Liver (tissue), 9 donors: ENCODE results near the gene STT3B. TPM values are rescaled to one million over a fixed set of nuclear protein-coding genes. Genes with fewer than 3 reads are reported as not detected.

ENCODE experiments used
- DNase-seq: peaks from one replicate; pipeline ENCODE4 v3.0.0-alpha.2; 2017; ENCODE audit warnings: low spot score
- H3K27ac ChIP-seq, 2 donors: one replicate each; pipeline ENCODE4 v1.7.0; 2013; ENCODE audit warnings: inconsistent platforms in 2 of 2, low read length in 2 of 2, control low read depth in 1 of 2, low read depth in 1 of 2, mild to moderate bottlenecking in 1 of 2
- H3K27me3 ChIP-seq, 4 donors: one replicate each; pipeline versions ENCODE4 v1.6.1 to v1.7.0; 2013; ENCODE audit warnings: low read length in 3 of 4, inconsistent platforms in 1 of 4, mild to moderate bottlenecking in 1 of 4, moderate library complexity in 1 of 4; ENCODE audit not compliant: control insufficient read depth in 4 of 4, insufficient read depth in 4 of 4
- H3K36me3 ChIP-seq, 4 donors: one replicate each; pipeline versions ENCODE4 v1.6.1 to v1.7.0; 2013; ENCODE audit warnings: low read length in 3 of 4, mild to moderate bottlenecking in 3 of 4, low read depth in 1 of 4, moderate library complexity in 1 of 4; ENCODE audit not compliant: control insufficient read depth in 4 of 4, insufficient read depth in 3 of 4
- H3K4me1 ChIP-seq, 4 donors: one replicate each; pipeline versions ENCODE4 v1.6.1 to v1.7.0; 2013; ENCODE audit warnings: low read length in 3 of 4, mild to moderate bottlenecking in 3 of 4, moderate library complexity in 1 of 4; ENCODE audit not compliant: control insufficient read depth in 4 of 4, insufficient read depth in 4 of 4
- H3K4me3 ChIP-seq, 3 donors: one replicate each; pipeline versions ENCODE4 v1.6.1 to v1.7.0; 2013; ENCODE audit warnings: low read length in 3 of 3, control low read depth in 1 of 3, low read depth in 1 of 3, mild to moderate bottlenecking in 1 of 3
- H3K9ac ChIP-seq, 2 donors: one replicate each; pipeline ENCODE4 v1.7.0; 2013; ENCODE audit warnings: low read length in 2 of 2, mild to moderate bottlenecking in 2 of 2, moderate library complexity in 2 of 2, control low read depth in 1 of 2, low read depth in 1 of 2
- H3K9me3 ChIP-seq, 4 donors: one replicate each; pipeline versions ENCODE4 v1.6.1 to v1.7.0; 2013; ENCODE audit warnings: low read length in 3 of 4; ENCODE audit not compliant: control insufficient read depth in 4 of 4
- EGR1 ChIP-seq, 2 donors: IDR thresholded peaks; 2 replicates each; pipeline ENCODE4 v1.6.1; 2016 to 2018; ENCODE audit warnings: antibody characterized with exemption in 2 of 2, low read depth in 2 of 2
- FOXA1 ChIP-seq: IDR thresholded peaks from 2 replicates; pipeline ENCODE4 v1.6.1; 2016; ENCODE audit warnings: antibody characterized with exemption
- FOXA2 ChIP-seq: IDR thresholded peaks from 2 replicates; pipeline ENCODE4 v1.6.1; 2016; ENCODE audit warnings: antibody characterized with exemption
- GABPA ChIP-seq, 2 donors: IDR thresholded peaks in 1 of 2; conservative IDR thresholded peaks in 1 of 2; 2 replicates each; pipeline ENCODE4 v1.6.1; 2016; ENCODE audit warnings: antibody characterized with exemption in 2 of 2, mild to moderate bottlenecking in 1 of 2, moderate library complexity in 1 of 2
- HNF4A ChIP-seq, 2 donors: conservative IDR thresholded peaks; 2 replicates each; pipeline ENCODE4 v1.6.1; 2016; ENCODE audit warnings: antibody characterized with exemption in 2 of 2, mild to moderate bottlenecking in 2 of 2
- HNF4G ChIP-seq: IDR thresholded peaks from 2 replicates; pipeline ENCODE4 v1.6.1; 2016; ENCODE audit warnings: antibody characterized with exemption
- JUND ChIP-seq, 2 donors: IDR thresholded peaks; 2 replicates each; pipeline ENCODE4 v1.6.1; 2016; ENCODE audit warnings: antibody characterized with exemption in 2 of 2
- NR2F2 ChIP-seq: IDR thresholded peaks from 2 replicates; pipeline ENCODE4 v1.6.1; 2016; ENCODE audit warnings: antibody characterized with exemption
- SP1 ChIP-seq: IDR thresholded peaks from 2 replicates; pipeline ENCODE4 v1.6.1; 2018; ENCODE audit warnings: antibody characterized with exemption, mild to moderate bottlenecking
- TAF1 ChIP-seq: conservative IDR thresholded peaks from 2 replicates; pipeline ENCODE4 v1.6.1; 2016; ENCODE audit warnings: antibody characterized with exemption, mild to moderate bottlenecking
- YY1 ChIP-seq: IDR thresholded peaks from 2 replicates; pipeline ENCODE4 v1.6.1; 2016; ENCODE audit warnings: antibody characterized with exemption, mild to moderate bottlenecking
- polyA plus RNA-seq, 2 donors: library from polyadenylated mRNA; stranded (reverse) in 1 of 2; unstranded in 1 of 2; fragments of 200-250 nt in 1 of 2; fragments of >200 nt in 1 of 2; fragmentation: Nextera tagmentation in 1 of 2; extraction: Ambion mirVana in 1 of 2; gene quantifications; one replicate each; pipeline versions ENCODE4 v1.2.1 to v1.2.3, GENCODE V29; 2013 to 2015
- total RNA-seq, 2 donors: library from RNA; depleted of rRNA; stranded (reverse); fragments of >200 nt; gene quantifications; one replicate each; pipeline ENCODE4 v1.2.3, GENCODE V29; 2014
- TF ChIP-seq, protein P1 (sequence below): IDR thresholded peaks from 2 replicates; pipeline ENCODE4 v1.6.1; 2016; ENCODE audit warnings: antibody characterized with exemption, mild to moderate bottlenecking
- TF ChIP-seq, protein P2 (sequence below): IDR thresholded peaks from 2 replicates; pipeline ENCODE4 v1.6.1; 2016; ENCODE audit warnings: antibody characterized with exemption
- TF ChIP-seq, protein P3 (sequence below): fragments of 150-350 bp; IDR thresholded peaks from 2 replicates; pipeline ENCODE4 v1.5.1; 2017; ENCODE audit warnings: improper control_type of control experiment, low read depth, low read length; ENCODE audit not compliant: missing input control
- TF ChIP-seq, protein P4 (sequence below): IDR thresholded peaks from 2 replicates; pipeline ENCODE4 v1.6.1; 2016; ENCODE audit warnings: antibody characterized with exemption
- TF ChIP-seq, protein P5 (sequence below): IDR thresholded peaks from 2 replicates; pipeline ENCODE4 v1.6.1; 2016; ENCODE audit warnings: antibody characterized with exemption
- donor health status: healthy.
- donor health status: healthy.
- donor health status: healthy.
- donor health status: healthy.
- donor health status: healthy.

STT3B gene
- total and polyA plus RNA-seq, 4 donors, result 23.9 to 128 (median 85.5) TPM

DNA sequence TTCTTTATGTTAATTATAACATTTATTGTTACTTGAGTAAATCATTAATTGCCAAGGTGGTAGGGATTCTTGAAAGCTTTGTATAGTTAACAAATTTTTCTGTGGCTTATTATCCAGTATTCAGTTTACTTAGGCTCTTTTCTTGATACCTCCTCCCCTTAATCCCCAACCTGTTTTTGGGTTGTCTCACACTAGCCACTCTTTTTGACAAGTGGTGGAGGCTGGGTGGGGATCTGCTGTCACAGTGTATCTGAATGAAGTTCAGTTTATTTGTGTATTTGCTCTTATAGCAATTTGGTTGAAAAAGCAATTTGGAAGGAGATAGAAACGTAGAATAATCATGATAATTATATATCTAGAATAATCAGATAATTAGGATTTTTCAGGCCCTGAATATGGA lies 43.8 kb downstream of the STT3B start (continued):
- TF ChIP-seq, protein P1, sequence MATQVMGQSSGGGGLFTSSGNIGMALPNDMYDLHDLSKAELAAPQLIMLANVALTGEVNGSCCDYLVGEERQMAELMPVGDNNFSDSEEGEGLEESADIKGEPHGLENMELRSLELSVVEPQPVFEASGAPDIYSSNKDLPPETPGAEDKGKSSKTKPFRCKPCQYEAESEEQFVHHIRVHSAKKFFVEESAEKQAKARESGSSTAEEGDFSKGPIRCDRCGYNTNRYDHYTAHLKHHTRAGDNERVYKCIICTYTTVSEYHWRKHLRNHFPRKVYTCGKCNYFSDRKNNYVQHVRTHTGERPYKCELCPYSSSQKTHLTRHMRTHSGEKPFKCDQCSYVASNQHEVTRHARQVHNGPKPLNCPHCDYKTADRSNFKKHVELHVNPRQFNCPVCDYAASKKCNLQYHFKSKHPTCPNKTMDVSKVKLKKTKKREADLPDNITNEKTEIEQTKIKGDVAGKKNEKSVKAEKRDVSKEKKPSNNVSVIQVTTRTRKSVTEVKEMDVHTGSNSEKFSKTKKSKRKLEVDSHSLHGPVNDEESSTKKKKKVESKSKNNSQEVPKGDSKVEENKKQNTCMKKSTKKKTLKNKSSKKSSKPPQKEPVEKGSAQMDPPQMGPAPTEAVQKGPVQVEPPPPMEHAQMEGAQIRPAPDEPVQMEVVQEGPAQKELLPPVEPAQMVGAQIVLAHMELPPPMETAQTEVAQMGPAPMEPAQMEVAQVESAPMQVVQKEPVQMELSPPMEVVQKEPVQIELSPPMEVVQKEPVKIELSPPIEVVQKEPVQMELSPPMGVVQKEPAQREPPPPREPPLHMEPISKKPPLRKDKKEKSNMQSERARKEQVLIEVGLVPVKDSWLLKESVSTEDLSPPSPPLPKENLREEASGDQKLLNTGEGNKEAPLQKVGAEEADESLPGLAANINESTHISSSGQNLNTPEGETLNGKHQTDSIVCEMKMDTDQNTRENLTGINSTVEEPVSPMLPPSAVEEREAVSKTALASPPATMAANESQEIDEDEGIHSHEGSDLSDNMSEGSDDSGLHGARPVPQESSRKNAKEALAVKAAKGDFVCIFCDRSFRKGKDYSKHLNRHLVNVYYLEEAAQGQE, result no peak
- TF ChIP-seq FOXA1 (no peak), YY1 (no peak), JUND (IDR thresholded peaks at IDR 0.05) (no peak), NR2F2 (no peak), TAF1 (no peak)
- TF ChIP-seq, protein P2, sequence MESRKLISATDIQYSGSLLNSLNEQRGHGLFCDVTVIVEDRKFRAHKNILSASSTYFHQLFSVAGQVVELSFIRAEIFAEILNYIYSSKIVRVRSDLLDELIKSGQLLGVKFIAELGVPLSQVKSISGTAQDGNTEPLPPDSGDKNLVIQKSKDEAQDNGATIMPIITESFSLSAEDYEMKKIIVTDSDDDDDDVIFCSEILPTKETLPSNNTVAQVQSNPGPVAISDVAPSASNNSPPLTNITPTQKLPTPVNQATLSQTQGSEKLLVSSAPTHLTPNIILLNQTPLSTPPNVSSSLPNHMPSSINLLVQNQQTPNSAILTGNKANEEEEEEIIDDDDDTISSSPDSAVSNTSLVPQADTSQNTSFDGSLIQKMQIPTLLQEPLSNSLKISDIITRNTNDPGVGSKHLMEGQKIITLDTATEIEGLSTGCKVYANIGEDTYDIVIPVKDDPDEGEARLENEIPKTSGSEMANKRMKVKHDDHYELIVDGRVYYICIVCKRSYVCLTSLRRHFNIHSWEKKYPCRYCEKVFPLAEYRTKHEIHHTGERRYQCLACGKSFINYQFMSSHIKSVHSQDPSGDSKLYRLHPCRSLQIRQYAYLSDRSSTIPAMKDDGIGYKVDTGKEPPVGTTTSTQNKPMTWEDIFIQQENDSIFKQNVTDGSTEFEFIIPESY, result no peak

DNA sequence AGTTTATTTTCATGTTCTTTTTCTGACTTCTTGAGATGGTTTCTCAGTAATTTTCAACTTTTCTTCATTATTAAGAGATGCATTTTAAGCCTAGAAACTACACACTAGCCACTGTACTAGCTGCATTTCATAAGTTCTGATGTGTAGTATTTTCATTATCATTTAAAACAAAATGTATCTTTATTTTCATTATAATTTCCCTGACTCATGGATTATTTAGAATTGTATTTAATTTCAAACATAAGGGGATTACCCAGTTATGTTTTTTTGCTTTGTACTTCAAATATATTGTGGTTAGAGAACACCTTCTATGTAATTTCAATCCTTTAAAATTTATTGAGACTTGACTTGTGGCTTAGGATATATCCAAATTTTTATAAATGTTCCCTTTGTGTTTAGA lies 44.5 kb downstream of the STT3B start:
- Histone ChIP-seq H3K4me3 (no peak overlapping the region), H3K4me1 (peaks cover 0 to 2% (median 0%) of the 10 kb centered on the region in 4 donors), H3K36me3 (peaks cover 0 to 11% (median 5%) of the 10 kb centered on the region in 4 donors), H3K9me3 (no peaks in the 10 kb centered on the region), H3K27me3 (no peaks in the 10 kb centered on the region), H3K27ac (no peak overlapping the region), H3K9ac (no peak overlapping the region)
- DNase-seq, result no peak
- TF ChIP-seq HNF4A (conservative IDR thresholded peaks at IDR 0.05), result no peak
- no peak for TF ChIP-seq TAF1
- TF ChIP-seq, protein P3, sequence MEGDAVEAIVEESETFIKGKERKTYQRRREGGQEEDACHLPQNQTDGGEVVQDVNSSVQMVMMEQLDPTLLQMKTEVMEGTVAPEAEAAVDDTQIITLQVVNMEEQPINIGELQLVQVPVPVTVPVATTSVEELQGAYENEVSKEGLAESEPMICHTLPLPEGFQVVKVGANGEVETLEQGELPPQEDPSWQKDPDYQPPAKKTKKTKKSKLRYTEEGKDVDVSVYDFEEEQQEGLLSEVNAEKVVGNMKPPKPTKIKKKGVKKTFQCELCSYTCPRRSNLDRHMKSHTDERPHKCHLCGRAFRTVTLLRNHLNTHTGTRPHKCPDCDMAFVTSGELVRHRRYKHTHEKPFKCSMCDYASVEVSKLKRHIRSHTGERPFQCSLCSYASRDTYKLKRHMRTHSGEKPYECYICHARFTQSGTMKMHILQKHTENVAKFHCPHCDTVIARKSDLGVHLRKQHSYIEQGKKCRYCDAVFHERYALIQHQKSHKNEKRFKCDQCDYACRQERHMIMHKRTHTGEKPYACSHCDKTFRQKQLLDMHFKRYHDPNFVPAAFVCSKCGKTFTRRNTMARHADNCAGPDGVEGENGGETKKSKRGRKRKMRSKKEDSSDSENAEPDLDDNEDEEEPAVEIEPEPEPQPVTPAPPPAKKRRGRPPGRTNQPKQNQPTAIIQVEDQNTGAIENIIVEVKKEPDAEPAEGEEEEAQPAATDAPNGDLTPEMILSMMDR, result no peak
- TF ChIP-seq, protein P2, result no peak
- no peak for TF ChIP-seq YY1
- TF ChIP-seq EGR1 (IDR thresholded peaks at IDR 0.05; ENCODE audit: low read depth in 2 of 2), result no peak
- TF ChIP-seq SP1, result no peak
- TF ChIP-seq, protein P1, result no peak
- TF ChIP-seq GABPA (IDR thresholded peaks at IDR 0.05 in 1 of 2, conservative IDR thresholded peaks at IDR 0.05 in 1 of 2), result no peak
- TF ChIP-seq, protein P4, sequence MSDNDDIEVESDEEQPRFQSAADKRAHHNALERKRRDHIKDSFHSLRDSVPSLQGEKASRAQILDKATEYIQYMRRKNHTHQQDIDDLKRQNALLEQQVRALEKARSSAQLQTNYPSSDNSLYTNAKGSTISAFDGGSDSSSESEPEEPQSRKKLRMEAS, result no peak
- no peak for TF ChIP-seq FOXA1
- no peak for TF ChIP-seq FOXA2
- TF ChIP-seq, protein P5, sequence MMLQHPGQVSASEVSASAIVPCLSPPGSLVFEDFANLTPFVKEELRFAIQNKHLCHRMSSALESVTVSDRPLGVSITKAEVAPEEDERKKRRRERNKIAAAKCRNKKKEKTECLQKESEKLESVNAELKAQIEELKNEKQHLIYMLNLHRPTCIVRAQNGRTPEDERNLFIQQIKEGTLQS, result no peak
- TF ChIP-seq HNF4G, result no peak
